Kidney capillary endothelial cell (primary cell): Measurements from ENCODE around the gene GRK6.

ENCODE experiments used
- DNase-seq: peaks from one replicate; pipeline ENCODE4 v3.0.0-alpha.2; 2018; ENCODE audit warnings: low spot score

The GRK6 gene

GRCh38 chr5:177427211-177427822 lies 841 bp downstream of the GRK6 start:
- DNase-seq, result no peak

GRCh38 chr5:177427919-177428573 lies 1.6 kb downstream of the GRK6 start:
- no peak for DNase-seq

- DNase-seq, result no peak
Observed at GRCh38 chr5:177428574-177429217, 2.2 kb downstream of the GRK6 start.

GRCh38 chr5:177429248-177430040 lies 3.0 kb downstream of the GRK6 start:
- no peak for DNase-seq

GRCh38 chr5:177430140-177430951 lies 3.9 kb downstream of the GRK6 start:
- no peak for DNase-seq

GRCh38 chr5:177430972-177431316 lies 4.5 kb downstream of the GRK6 start:
- no peak for DNase-seq

GRCh38 chr5:177431317-177432142 lies 5.1 kb downstream of the GRK6 start:
- no peak for DNase-seq

GRCh38 chr5:177432143-177432838 lies 5.8 kb downstream of the GRK6 start:
- DNase-seq, result no peak

- DNase-seq, result no peak
Observed at GRCh38 chr5:177432839-177433657, 6.6 kb downstream of the GRK6 start.

- no peak for DNase-seq
Observed at GRCh38 chr5:177433658-177434217, 7.3 kb downstream of the GRK6 start.

- no peak for DNase-seq
Observed at GRCh38 chr5:177434437-177434836, 8.0 kb downstream of the GRK6 start.

GRCh38 chr5:177434942-177435738 lies 8.7 kb downstream of the GRK6 start:
- DNase-seq, result no peak

- no peak for DNase-seq
Observed at GRCh38 chr5:177435847-177436536, 9.5 kb downstream of the GRK6 start.

- no peak for DNase-seq
Observed at GRCh38 chr5:177437623-177438022, 11.1 kb downstream of the GRK6 start.

- DNase-seq, result no peak
Observed at GRCh38 chr5:177438468-177438867, 12.0 kb downstream of the GRK6 start.

GRCh38 chr5:177439518-177440053 lies 13.1 kb downstream of the GRK6 start:
- no peak for DNase-seq

- DNase-seq, result no peak
Observed at GRCh38 chr5:177440211-177440989, 13.9 kb downstream of the GRK6 start.
